GM21367 (cell line): ENCODE measurements around the gene STRA6.

Experiments
- ATAC-seq: cut with Tn5 transposase; IDR thresholded peaks from one replicate; pipeline ENCODE4 v1.9.1; 2021; ENCODE audit not compliant: unreplicated experiment

STRA6 gene

DNA sequence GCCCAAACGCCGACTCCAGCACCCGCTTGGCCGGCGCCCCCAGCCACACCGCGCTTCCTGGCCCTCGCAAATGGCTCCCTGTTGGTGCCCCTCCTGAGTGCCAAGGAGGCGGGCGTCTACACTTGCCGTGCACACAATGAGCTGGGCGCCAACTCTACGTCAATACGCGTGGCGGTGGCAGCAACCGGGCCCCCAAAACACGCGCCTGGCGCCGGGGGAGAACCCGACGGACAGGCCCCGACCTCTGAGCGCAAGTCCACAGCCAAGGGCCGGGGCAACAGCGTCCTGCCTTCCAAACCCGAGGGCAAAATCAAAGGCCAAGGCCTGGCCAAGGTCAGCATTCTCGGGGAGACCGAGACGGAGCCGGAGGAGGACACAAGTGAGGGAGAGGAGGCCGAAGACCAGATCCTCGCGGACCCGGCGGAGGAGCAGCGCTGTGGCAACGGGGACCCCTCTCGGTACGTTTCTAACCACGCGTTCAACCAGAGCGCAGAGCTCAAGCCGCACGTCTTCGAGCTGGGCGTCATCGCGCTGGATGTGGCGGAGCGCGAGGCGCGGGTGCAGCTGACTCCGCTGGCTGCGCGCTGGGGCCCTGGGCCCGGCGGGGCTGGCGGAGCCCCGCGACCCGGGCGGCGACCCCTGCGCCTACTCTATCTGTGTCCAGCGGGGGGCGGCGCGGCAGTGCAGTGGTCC lies 68.7 kb downstream of the STRA6 start:
- no peak for ATAC-seq

DNA sequence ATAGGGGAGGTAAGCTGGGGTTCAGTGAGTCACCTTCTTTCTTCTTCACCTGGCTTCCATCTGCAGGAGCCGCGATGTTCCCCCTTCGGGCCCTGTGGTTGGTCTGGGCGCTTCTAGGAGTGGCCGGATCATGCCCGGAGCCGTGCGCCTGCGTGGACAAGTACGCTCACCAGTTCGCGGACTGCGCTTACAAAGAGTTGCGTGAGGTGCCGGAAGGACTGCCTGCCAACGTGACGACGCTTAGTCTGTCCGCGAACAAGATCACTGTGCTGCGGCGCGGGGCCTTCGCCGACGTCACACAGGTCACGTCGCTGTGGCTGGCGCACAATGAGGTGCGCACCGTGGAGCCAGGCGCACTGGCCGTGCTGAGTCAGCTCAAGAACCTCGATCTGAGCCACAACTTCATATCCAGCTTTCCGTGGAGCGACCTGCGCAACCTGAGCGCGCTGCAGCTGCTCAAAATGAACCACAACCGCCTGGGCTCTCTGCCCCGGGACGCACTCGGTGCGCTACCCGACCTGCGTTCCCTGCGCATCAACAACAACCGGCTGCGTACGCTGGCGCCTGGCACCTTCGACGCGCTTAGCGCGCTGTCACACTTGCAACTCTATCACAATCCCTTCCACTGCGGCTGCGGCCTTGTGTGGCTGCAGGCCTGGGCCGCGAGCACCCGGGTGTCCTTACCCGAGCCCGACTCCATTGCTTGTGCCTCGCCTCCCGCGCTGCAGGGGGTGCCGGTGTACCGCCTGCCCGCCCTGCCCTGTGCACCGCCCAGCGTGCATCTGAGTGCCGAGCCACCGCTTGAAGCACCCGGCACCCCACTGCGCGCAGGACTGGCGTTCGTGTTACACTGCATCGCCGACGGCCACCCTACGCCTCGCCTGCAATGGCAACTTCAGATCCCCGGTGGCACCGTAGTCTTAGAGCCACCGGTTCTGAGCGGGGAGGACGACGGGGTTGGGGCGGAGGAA lies 69.6 kb downstream of the STRA6 start:
- no peak for ATAC-seq

DNA sequence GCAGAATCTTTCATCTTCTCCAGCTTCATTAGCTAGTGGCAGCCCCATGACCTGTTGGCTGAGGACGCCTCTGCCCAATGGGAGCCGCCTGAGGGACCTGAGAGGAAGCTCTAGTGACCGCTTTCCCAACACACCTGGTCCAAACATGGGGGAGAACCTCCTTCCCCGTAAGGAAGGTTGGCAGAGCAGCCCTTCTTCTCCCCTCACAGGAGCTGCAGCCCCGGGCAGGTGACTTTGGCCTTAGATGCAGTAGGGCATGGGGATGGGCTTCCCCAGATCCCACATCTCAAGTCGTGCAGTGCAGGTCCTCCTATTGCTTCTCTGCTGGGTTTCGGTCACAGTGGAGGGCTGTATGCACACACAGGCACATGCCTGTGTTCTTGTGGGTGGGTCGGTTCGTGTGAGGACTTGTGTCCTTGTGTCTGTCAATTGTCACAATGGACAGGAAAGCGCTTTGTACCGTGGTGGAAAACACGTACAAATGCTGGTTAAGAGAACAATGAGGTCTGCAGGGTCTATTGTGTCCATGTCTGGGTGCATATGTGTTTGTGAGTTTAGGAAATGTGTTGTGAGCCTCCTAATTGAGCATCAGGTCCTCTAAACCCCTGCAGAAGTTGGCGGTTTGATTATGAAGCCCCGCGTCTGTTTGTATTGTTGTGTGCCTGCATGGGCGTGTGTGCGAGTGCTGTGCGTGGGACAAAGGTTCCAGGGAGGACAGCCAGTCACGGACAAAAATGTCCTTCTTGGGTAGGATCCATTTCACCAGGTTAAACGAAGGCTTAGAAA lies 70.8 kb downstream of the STRA6 start:
- ATAC-seq: no peak

DNA sequence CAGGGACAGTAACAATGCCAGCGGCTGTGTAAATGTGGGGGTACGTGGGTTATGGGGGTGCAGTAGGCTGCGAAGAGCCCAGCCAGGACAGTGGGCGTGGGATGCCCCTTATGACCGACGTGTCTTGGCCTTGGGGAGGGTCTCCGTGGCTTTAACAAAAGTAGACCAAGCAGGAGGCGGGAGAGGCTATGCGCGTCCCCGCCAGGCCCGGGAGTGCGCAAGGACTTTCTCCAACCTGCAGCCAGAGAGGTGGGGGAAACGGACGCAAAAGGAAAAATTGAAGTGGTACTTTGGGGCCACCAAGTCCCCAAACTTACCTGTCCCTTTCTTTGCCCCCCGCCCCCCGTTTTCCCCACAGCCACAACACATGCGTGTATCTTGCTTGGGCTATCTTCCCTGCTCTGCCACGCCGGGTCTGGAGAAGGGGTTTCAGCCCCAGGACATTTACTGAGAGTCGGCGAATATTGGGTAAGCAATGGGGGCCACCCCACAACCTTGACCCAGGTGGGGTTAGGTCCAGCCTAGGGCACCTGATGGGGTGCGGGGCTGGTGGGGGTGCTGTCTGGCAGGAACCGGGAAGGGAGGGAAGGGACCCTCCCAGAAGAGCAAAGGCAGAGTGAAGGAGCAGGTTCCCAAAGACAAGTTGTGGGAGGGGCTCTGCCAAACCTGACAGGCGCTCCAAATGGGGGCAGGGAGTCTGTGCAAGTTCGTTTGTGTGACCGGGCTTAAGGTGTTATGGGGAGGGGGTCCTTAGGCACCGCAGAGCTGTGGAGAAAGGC lies 71.5 kb downstream of the STRA6 start:
- no peak for ATAC-seq

DNA sequence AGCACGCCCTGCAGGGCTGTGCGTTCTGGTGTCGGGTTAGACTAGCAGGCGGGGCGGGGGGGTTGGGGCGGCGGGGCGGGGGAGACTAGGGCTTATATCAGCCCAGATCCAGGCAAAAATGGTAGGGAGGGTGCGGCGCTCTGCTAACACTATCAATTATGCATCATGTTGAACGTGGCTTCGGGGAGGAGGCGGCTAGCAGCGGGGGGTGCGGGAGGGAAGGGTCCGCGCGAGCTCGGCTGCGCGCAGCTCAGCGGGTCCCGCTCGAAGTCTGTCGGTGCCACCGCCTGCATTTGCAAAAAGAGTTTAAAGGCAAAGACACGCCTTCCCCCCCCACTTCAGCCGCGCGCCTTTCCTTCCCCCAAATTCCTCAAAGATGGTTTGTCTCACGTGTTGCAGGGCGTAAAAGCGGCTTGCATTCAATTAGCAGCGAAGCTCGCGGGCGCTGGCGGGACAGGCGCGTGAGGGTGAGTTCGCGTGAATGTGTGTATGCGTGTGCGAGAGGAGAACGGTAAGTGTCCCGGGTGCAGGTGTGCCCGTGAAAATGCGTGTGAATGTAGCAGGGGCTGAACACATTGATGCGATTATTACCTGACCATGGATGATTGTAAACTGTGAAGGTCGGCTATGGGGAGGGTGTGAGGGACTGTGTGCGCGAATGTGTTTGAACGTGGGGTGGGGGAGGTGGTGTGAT lies 72.3 kb downstream of the STRA6 start, which contains the start of gene ISLR2:
Gene ISLR2 (plus strand): TSS at position 432 of the 694 bp plus-strand sequence. CDS start 2,169 bp downstream, outside the sequence.
- no peak for ATAC-seq

DNA sequence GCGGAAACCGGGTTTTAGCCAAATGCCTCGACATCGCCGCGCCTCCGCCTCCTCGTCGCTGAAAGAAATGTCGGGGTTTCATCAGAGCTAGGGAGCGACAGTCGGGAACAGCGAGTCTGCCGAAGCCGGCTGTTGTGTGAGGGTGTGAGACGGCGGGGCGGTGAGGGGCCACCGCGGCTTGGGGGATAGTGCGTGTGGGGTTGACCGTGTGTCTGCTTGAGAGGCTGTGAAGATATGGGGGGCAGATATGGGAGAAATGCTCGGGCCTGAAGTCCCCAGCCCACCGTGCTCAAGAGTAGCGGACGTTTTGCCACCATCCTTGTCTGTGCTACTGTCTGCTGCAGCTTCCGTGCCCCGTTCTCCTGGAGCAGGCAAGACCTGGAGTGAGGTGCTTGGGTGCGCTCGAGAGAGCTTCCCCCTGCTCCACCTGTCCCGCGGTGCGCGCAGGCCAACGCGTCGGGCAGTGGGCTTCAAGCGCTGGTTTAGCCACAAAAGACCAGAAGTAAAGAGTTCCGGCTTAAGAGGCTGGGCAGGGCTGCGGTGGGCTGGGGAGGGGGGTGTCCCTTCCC lies 72.9 kb downstream of the STRA6 start:
- ATAC-seq: no peak
